Nephron (organoid): ENCODE data around the gene PISD.

Experiments
- H3K27ac Mint-ChIP-seq, 3 experiments: 2 replicates each; pipeline ENCODE4 v1.8.0; 2020; ENCODE audit warnings: mixed read lengths in 3 of 3, mild to moderate bottlenecking in 2 of 3, moderate library complexity in 1 of 3
- H3K27me3 Mint-ChIP-seq: 2 replicates; pipeline ENCODE4 v1.8.0; 2021; ENCODE audit warnings: low read depth, mild to moderate bottlenecking, moderate library complexity, mixed read lengths
- H3K36me3 Mint-ChIP-seq: 2 replicates; pipeline ENCODE4 v1.8.0; 2020; ENCODE audit warnings: low read depth, mixed read lengths
- H3K4me1 Mint-ChIP-seq: 2 replicates; pipeline ENCODE4 v1.8.0; 2020; ENCODE audit warnings: mixed read lengths
- H3K4me3 Mint-ChIP-seq, 3 experiments: 2 replicates each; pipeline ENCODE4 v1.8.0; 2020; ENCODE audit warnings: mild to moderate bottlenecking in 3 of 3, mixed read lengths in 3 of 3, moderate library complexity in 2 of 3
- H3K9me3 Mint-ChIP-seq: 2 replicates; pipeline ENCODE4 v1.8.0; 2020; ENCODE audit warnings: mixed read lengths
- CTCF ChIP-seq, 3 experiments: fragments of 200-600 bp; sonication (generic); IDR thresholded peaks; one replicate each; pipeline ENCODE4 v1.5.0; 2021; ENCODE audit warnings: antibody characterized with exemption in 3 of 3; ENCODE audit not compliant: unreplicated experiment in 3 of 3

PISD gene

GRCh38 chr22:31647523-31648320, 14.3 kb downstream of the PISD start:
- no peaks in the 10 kb centered on the region for H3K27me3 Mint-ChIP-seq
- H3K4me3 Mint-ChIP-seq: no peak overlapping the region
- H3K36me3 Mint-ChIP-seq: peaks cover 36% of the 10 kb centered on the region

GRCh38 chr22:31647066-31647465, 14.9 kb downstream of the PISD start:
- Mint-ChIP-seq H3K27me3 (no peaks in the 10 kb centered on the region), H3K9me3 (no peaks in the 10 kb centered on the region), H3K36me3 (peaks cover 37% of the 10 kb centered on the region), H3K27ac (no peak overlapping the region), H3K4me1 (no peaks in the 10 kb centered on the region), H3K4me3 (no peak overlapping the region)
- no peak for TF ChIP-seq CTCF (IDR thresholded peaks at IDR 0.05; ENCODE audit: unreplicated experiment in 3 of 3)

More at GRCh38 chr22:31647523-31648320, 14.3 kb downstream of the PISD start:
- Mint-ChIP-seq H3K27ac (no peak overlapping the region), H3K9me3 (no peaks in the 10 kb centered on the region), H3K4me1 (no peaks in the 10 kb centered on the region)
- no peak for TF ChIP-seq CTCF (IDR thresholded peaks at IDR 0.05; ENCODE audit: unreplicated experiment in 3 of 3)

- Mint-ChIP-seq H3K4me3 (no peak overlapping the region), H3K36me3 (peaks cover 40% of the 10 kb centered on the region), H3K9me3 (no peaks in the 10 kb centered on the region), H3K4me1 (no peaks in the 10 kb centered on the region), H3K27me3 (no peaks in the 10 kb centered on the region), H3K27ac (peak overlapping the region in 1 of 3 experiments; percentile 41)
- TF ChIP-seq CTCF (IDR thresholded peaks at IDR 0.05; ENCODE audit: unreplicated experiment in 3 of 3): no peak
Observed at GRCh38 chr22:31646186-31647019, 15.6 kb downstream of the PISD start.

- H3K36me3 Mint-ChIP-seq: peaks cover 22% of the 10 kb centered on the region
- peaks cover 4% of the 10 kb centered on the region for H3K4me1 Mint-ChIP-seq
- no peak for TF ChIP-seq CTCF (IDR thresholded peaks at IDR 0.05; ENCODE audit: unreplicated experiment in 3 of 3)
- peak overlapping the region in 2 of 3 experiments; percentile 66 to 97 for H3K27ac Mint-ChIP-seq
- H3K4me3 Mint-ChIP-seq: no peak overlapping the region
- H3K27me3 Mint-ChIP-seq: no peaks in the 10 kb centered on the region
- H3K9me3 Mint-ChIP-seq: no peaks in the 10 kb centered on the region
Observed at GRCh38 chr22:31639436-31640039, 22.5 kb downstream of the PISD start.

GRCh38 chr22:31637891-31638618, 24.0 kb downstream of the PISD start:
- Mint-ChIP-seq H3K36me3 (peaks cover 16% of the 10 kb centered on the region), H3K4me3 (peak overlapping the region in 2 of 3 experiments; percentile 7 to 10), H3K4me1 (peaks cover 9% of the 10 kb centered on the region), H3K27me3 (no peaks in the 10 kb centered on the region), H3K27ac (peak overlapping the region; percentile 60 to 97 (median 90)), H3K9me3 (no peaks in the 10 kb centered on the region)
- TF ChIP-seq CTCF (IDR thresholded peaks at IDR 0.05; ENCODE audit: unreplicated experiment in 3 of 3): no peak
